Measurements from ENCODE around the gene MAPK10.

Gene MAPK10

DNA sequence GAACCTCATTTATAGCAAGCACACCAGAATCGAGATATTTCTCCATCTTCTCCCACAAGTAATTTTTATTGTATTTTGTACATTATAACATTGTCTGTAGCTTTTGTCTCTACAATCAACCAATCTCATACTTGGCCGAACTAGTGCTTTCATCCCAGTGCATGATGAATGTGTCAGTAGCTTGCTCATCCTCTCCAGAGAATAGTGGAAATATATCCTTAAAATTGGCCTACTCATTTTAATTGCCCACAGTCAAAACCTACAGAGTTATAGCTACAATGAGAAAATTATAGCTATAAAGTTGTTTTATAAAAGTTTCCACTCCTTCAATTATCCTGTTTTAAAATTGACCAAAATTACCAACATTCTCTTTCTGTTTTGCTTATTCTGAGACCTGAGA lies 103.8 kb downstream of the MAPK10 start:
- Histone ChIP-seq H3K9ac (ENCODE audit: low read depth in 1 of 2, low read length in 2 of 2) (no peak overlapping the region), H3K36me3 (ENCODE audit: control insufficient read depth in 1 of 2, insufficient read depth in 2 of 2, low read length in 2 of 2) (no peaks in the 10 kb centered on the region), H3K27me3 (ENCODE audit: control insufficient read depth in 1 of 2, insufficient read depth in 2 of 2, low read length in 2 of 2) (no peaks in the 10 kb centered on the region), H3K9me3 (ENCODE audit: control insufficient read depth in 1 of 2, low read length in 2 of 2) (no peaks in the 10 kb centered on the region), H3K4me3 (ENCODE audit: low read depth in 1 of 2, low read length in 2 of 2) (no peak overlapping the region), H3K4me1 (ENCODE audit: control insufficient read depth in 1 of 2, insufficient read depth in 2 of 2, low read length in 2 of 2) (no peaks in the 10 kb centered on the region), H3K27ac (ENCODE audit: low read depth, low read length) (no peak overlapping the region)

GRCh38 chr4:86250619-86251018 lies 109.2 kb downstream of the MAPK10 start:
- Histone ChIP-seq H3K9ac (ENCODE audit: low read depth in 1 of 2, low read length in 2 of 2) (no peak overlapping the region), H3K27me3 (ENCODE audit: control insufficient read depth in 1 of 2, insufficient read depth in 2 of 2, low read length in 2 of 2) (no peaks in the 10 kb centered on the region), H3K4me1 (ENCODE audit: control insufficient read depth in 1 of 2, insufficient read depth in 2 of 2, low read length in 2 of 2) (no peaks in the 10 kb centered on the region), H3K36me3 (ENCODE audit: control insufficient read depth in 1 of 2, insufficient read depth in 2 of 2, low read length in 2 of 2) (no peaks in the 10 kb centered on the region), H3K27ac (ENCODE audit: low read depth, low read length) (no peak overlapping the region), H3K9me3 (ENCODE audit: control insufficient read depth in 1 of 2, low read length in 2 of 2) (no peaks in the 10 kb centered on the region), H3K4me3 (ENCODE audit: low read depth in 1 of 2, low read length in 2 of 2) (no peak overlapping the region)

DNA sequence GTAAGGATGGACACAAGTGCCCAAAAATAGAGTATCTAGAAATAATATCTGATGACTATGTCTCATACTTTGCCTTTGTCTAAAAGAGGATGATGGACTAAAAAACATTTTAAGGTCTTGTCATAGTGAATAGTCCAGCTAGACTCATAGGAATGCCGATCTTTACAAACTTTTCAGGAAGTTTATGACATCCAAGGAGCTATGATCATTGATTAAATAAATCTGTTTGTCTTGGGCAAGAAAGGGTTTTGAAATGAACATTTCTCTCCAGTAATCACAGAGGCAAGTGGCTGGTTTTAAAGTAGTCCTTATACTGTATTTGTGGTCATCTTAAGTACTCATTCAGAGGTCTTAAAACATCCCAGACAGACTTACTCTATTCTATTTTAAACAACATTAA lies 109.8 kb downstream of the MAPK10 start:
- H3K36me3 ChIP-seq (ENCODE audit: control insufficient read depth in 1 of 2, insufficient read depth in 2 of 2, low read length in 2 of 2), result no peaks in the 10 kb centered on the region
- H3K9ac ChIP-seq (ENCODE audit: low read depth in 1 of 2, low read length in 2 of 2), result no peak overlapping the region
- H3K4me3 ChIP-seq (ENCODE audit: low read depth in 1 of 2, low read length in 2 of 2), result no peak overlapping the region
- H3K27ac ChIP-seq (ENCODE audit: low read depth, low read length), result no peak overlapping the region
- H3K9me3 ChIP-seq (ENCODE audit: control insufficient read depth in 1 of 2, low read length in 2 of 2), result no peaks in the 10 kb centered on the region
- no peaks in the 10 kb centered on the region for H3K4me1 ChIP-seq (ENCODE audit: control insufficient read depth in 1 of 2, insufficient read depth in 2 of 2, low read length in 2 of 2)
- H3K27me3 ChIP-seq (ENCODE audit: control insufficient read depth in 1 of 2, insufficient read depth in 2 of 2, low read length in 2 of 2), result no peaks in the 10 kb centered on the region

- no peak overlapping the region for H3K27ac ChIP-seq (ENCODE audit: low read depth, low read length)
- no peaks in the 10 kb centered on the region for H3K4me1 ChIP-seq (ENCODE audit: control insufficient read depth in 1 of 2, insufficient read depth in 2 of 2, low read length in 2 of 2)
- no peak overlapping the region for H3K9ac ChIP-seq (ENCODE audit: low read depth in 1 of 2, low read length in 2 of 2)
- H3K27me3 ChIP-seq (ENCODE audit: control insufficient read depth in 1 of 2, insufficient read depth in 2 of 2, low read length in 2 of 2), result no peaks in the 10 kb centered on the region
- no peaks in the 10 kb centered on the region for H3K36me3 ChIP-seq (ENCODE audit: control insufficient read depth in 1 of 2, insufficient read depth in 2 of 2, low read length in 2 of 2)
- no peaks in the 10 kb centered on the region for H3K9me3 ChIP-seq (ENCODE audit: control insufficient read depth in 1 of 2, low read length in 2 of 2)
- H3K4me3 ChIP-seq (ENCODE audit: low read depth in 1 of 2, low read length in 2 of 2), result no peak overlapping the region
Measured at GRCh38 chr4:86249074-86249473, 110.8 kb downstream of the MAPK10 start.

GRCh38 chr4:86247906-86248305 lies 111.9 kb downstream of the MAPK10 start:
- Histone ChIP-seq H3K27me3 (ENCODE audit: control insufficient read depth in 1 of 2, insufficient read depth in 2 of 2, low read length in 2 of 2) (no peaks in the 10 kb centered on the region), H3K4me3 (ENCODE audit: low read depth in 1 of 2, low read length in 2 of 2) (no peak overlapping the region), H3K36me3 (ENCODE audit: control insufficient read depth in 1 of 2, insufficient read depth in 2 of 2, low read length in 2 of 2) (no peaks in the 10 kb centered on the region), H3K4me1 (ENCODE audit: control insufficient read depth in 1 of 2, insufficient read depth in 2 of 2, low read length in 2 of 2) (no peaks in the 10 kb centered on the region), H3K27ac (ENCODE audit: low read depth, low read length) (no peak overlapping the region), H3K9ac (ENCODE audit: low read depth in 1 of 2, low read length in 2 of 2) (no peak overlapping the region), H3K9me3 (ENCODE audit: control insufficient read depth in 1 of 2, low read length in 2 of 2) (no peaks in the 10 kb centered on the region)

DNA sequence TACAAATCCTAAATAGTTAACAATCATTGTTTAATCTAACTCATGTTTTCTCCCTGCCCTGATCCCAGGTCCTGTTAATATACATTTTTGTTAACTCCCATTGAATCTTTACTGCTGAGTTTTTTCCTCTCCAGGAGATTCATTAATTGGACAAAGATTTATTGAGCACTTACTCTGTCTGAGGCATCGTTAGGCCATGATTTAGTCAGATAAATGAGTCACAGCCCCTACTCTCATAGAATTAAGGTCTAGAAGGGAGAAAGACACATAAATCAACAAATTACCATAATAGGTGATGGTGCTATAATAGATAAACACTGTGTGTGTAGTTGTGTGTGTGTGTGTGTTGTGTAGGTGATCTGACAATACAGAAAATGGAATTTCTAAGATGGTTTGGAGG lies 112.5 kb downstream of the MAPK10 start:
- Histone ChIP-seq H3K4me1 (ENCODE audit: control insufficient read depth in 1 of 2, insufficient read depth in 2 of 2, low read length in 2 of 2) (no peaks in the 10 kb centered on the region), H3K36me3 (ENCODE audit: control insufficient read depth in 1 of 2, insufficient read depth in 2 of 2, low read length in 2 of 2) (no peaks in the 10 kb centered on the region), H3K9ac (ENCODE audit: low read depth in 1 of 2, low read length in 2 of 2) (no peak overlapping the region), H3K27me3 (ENCODE audit: control insufficient read depth in 1 of 2, insufficient read depth in 2 of 2, low read length in 2 of 2) (no peaks in the 10 kb centered on the region), H3K27ac (ENCODE audit: low read depth, low read length) (no peak overlapping the region), H3K9me3 (ENCODE audit: control insufficient read depth in 1 of 2, low read length in 2 of 2) (no peaks in the 10 kb centered on the region), H3K4me3 (ENCODE audit: low read depth in 1 of 2, low read length in 2 of 2) (no peak overlapping the region)

- Histone ChIP-seq H3K27me3 (ENCODE audit: control insufficient read depth in 1 of 2, insufficient read depth in 2 of 2, low read length in 2 of 2) (no peaks in the 10 kb centered on the region), H3K4me3 (ENCODE audit: low read depth in 1 of 2, low read length in 2 of 2) (no peak overlapping the region), H3K4me1 (ENCODE audit: control insufficient read depth in 1 of 2, insufficient read depth in 2 of 2, low read length in 2 of 2) (no peaks in the 10 kb centered on the region), H3K36me3 (ENCODE audit: control insufficient read depth in 1 of 2, insufficient read depth in 2 of 2, low read length in 2 of 2) (no peaks in the 10 kb centered on the region), H3K27ac (ENCODE audit: low read depth, low read length) (no peak overlapping the region), H3K9me3 (ENCODE audit: control insufficient read depth in 1 of 2, low read length in 2 of 2) (no peaks in the 10 kb centered on the region), H3K9ac (ENCODE audit: low read depth in 1 of 2, low read length in 2 of 2) (no peak overlapping the region)
Measured at GRCh38 chr4:86243750-86244149, 116.1 kb downstream of the MAPK10 start.

DNA sequence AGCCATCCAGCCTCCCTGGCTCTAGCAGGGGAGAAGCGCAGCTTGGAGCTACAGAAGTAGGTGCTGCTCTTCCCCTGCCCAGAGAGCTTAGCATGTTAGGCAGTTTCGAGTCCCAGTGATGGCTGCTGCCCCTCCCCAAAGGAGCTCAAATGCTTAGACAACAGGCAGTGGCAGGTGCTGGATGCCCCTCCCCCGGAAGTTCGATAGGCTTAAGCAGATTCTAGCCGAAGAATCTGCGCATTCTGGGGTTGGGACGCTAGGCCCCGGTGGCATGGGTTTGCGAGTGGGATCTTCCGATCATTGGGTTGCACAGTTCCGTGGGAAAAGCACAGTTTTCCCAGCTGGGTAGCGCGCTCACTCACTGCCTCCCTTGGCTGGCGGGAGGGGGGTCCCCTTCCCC lies 117.2 kb downstream of the MAPK10 start:
- no peak overlapping the region for H3K4me3 ChIP-seq (ENCODE audit: low read depth in 1 of 2, low read length in 2 of 2)
- no peak overlapping the region for H3K9ac ChIP-seq (ENCODE audit: low read depth in 1 of 2, low read length in 2 of 2)
- H3K27me3 ChIP-seq (ENCODE audit: control insufficient read depth in 1 of 2, insufficient read depth in 2 of 2, low read length in 2 of 2), result no peaks in the 10 kb centered on the region
- H3K9me3 ChIP-seq (ENCODE audit: control insufficient read depth in 1 of 2, low read length in 2 of 2), result no peaks in the 10 kb centered on the region
- no peaks in the 10 kb centered on the region for H3K36me3 ChIP-seq (ENCODE audit: control insufficient read depth in 1 of 2, insufficient read depth in 2 of 2, low read length in 2 of 2)
- no peak overlapping the region for H3K27ac ChIP-seq (ENCODE audit: low read depth, low read length)
- H3K4me1 ChIP-seq (ENCODE audit: control insufficient read depth in 1 of 2, insufficient read depth in 2 of 2, low read length in 2 of 2), result no peaks in the 10 kb centered on the region

DNA sequence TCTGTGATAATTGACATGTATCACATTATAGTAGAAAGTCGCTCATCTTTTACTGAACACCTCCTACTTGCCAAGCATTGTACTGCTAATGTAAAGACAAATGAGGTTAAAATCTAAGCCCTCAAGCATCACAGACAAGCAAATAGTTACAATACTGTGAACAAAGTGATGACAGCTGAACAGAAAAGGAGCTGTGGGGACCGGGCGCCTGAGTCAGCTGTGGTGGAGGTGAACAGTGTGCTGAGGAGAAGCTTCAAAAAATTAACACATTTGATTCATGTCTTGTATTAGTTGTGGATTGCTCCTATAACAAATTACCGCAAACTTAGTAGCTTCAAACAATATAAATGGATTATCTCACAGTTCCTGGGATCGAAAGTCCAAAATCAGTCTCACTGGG lies 124.3 kb downstream of the MAPK10 start:
- Histone ChIP-seq H3K4me3 (ENCODE audit: low read depth in 1 of 2, low read length in 2 of 2) (no peak overlapping the region), H3K4me1 (ENCODE audit: control insufficient read depth in 1 of 2, insufficient read depth in 2 of 2, low read length in 2 of 2) (no peaks in the 10 kb centered on the region), H3K9ac (ENCODE audit: low read depth in 1 of 2, low read length in 2 of 2) (no peak overlapping the region), H3K27ac (ENCODE audit: low read depth, low read length) (no peak overlapping the region), H3K36me3 (ENCODE audit: control insufficient read depth in 1 of 2, insufficient read depth in 2 of 2, low read length in 2 of 2) (no peaks in the 10 kb centered on the region), H3K27me3 (ENCODE audit: control insufficient read depth in 1 of 2, insufficient read depth in 2 of 2, low read length in 2 of 2) (no peaks in the 10 kb centered on the region), H3K9me3 (ENCODE audit: control insufficient read depth in 1 of 2, low read length in 2 of 2) (no peaks in the 10 kb centered on the region)

GRCh38 chr4:86233681-86234080 lies 126.2 kb downstream of the MAPK10 start:
- no peaks in the 10 kb centered on the region for H3K4me1 ChIP-seq (ENCODE audit: control insufficient read depth in 1 of 2, insufficient read depth in 2 of 2, low read length in 2 of 2)
- H3K27me3 ChIP-seq (ENCODE audit: control insufficient read depth in 1 of 2, insufficient read depth in 2 of 2, low read length in 2 of 2), result no peaks in the 10 kb centered on the region
- H3K36me3 ChIP-seq (ENCODE audit: control insufficient read depth in 1 of 2, insufficient read depth in 2 of 2, low read length in 2 of 2), result no peaks in the 10 kb centered on the region
- no peak overlapping the region for H3K9ac ChIP-seq (ENCODE audit: low read depth in 1 of 2, low read length in 2 of 2)
- H3K4me3 ChIP-seq (ENCODE audit: low read depth in 1 of 2, low read length in 2 of 2), result no peak overlapping the region
- H3K9me3 ChIP-seq (ENCODE audit: control insufficient read depth in 1 of 2, low read length in 2 of 2), result no peaks in the 10 kb centered on the region
- H3K27ac ChIP-seq (ENCODE audit: low read depth, low read length), result no peak overlapping the region

DNA sequence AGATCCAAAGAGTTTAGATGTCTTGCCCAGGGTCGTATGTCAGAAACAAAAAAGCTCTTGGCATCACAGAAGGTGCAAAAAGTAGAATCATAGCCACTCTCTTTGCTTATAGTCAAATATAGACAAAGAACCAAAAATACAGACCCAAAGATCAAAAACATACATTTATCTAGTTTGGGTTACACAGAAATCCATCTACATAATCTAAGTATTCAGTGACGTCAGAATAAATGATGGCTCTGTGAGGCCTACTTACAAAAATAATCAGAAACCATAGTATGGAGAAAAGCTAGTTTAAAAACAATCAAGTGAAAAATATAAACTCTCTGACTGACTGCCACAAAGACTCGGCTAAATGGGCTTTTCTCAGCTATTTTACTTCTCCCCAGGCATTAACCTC lies 126.8 kb downstream of the MAPK10 start:
- Histone ChIP-seq H3K4me3 (ENCODE audit: low read depth in 1 of 2, low read length in 2 of 2) (no peak overlapping the region), H3K36me3 (ENCODE audit: control insufficient read depth in 1 of 2, insufficient read depth in 2 of 2, low read length in 2 of 2) (no peaks in the 10 kb centered on the region), H3K27me3 (ENCODE audit: control insufficient read depth in 1 of 2, insufficient read depth in 2 of 2, low read length in 2 of 2) (no peaks in the 10 kb centered on the region), H3K27ac (ENCODE audit: low read depth, low read length) (no peak overlapping the region), H3K9ac (ENCODE audit: low read depth in 1 of 2, low read length in 2 of 2) (no peak overlapping the region), H3K9me3 (ENCODE audit: control insufficient read depth in 1 of 2, low read length in 2 of 2) (no peaks in the 10 kb centered on the region), H3K4me1 (ENCODE audit: control insufficient read depth in 1 of 2, insufficient read depth in 2 of 2, low read length in 2 of 2) (no peaks in the 10 kb centered on the region)
